ENCODE measurements around the gene SMIM36. TPM values are rescaled to one million over a fixed set of nuclear protein-coding genes. Genes with fewer than 3 reads are reported as not detected.
"Not testable (repeated sequence)": the region's sequence is repeated elsewhere in the genome, so short reads cannot be mapped to it uniquely, and the experiment has no call there.

SMIM36 gene
- total and polyA plus RNA-seq, 7 experiments from 2014 or later, result not detected

DNA sequence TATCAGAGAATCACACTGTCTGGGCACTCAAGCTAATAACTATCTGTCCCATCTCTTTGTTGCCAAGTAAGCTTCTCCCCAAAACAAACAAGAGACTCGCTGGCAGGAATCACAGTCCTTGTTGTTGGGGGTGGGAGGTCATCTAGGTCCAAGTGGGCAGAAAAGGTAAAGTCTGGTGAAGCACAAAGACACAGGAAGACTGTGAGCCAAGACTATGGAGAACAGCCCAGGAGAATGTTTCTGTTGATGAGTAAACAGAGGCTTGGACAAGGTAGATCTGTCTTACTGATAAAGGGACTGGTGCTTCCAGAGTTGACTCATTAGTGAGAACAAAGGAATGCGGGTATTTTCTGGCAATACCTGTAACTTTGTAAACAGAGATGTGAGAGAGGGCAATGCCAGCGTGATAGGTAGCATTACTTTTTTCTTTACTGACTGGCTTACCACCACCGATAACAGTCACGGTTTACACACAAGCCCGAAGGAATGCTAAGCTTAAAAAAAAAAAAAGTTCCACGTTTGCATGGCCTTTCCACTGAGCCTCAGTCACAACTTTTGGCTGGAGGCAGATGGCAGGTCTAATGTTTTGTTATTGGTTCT lies 78.1 kb downstream of the SMIM36 start:
- no peak overlapping the region for H3K4me3 ChIP-seq (ENCODE audit: low read length)
- ChIA-PET CTCF (no interaction called here), POLR2A (interaction anchor here (1.1 kb wide), 1 partner anchor 15 kb away, joined by 3 read pairs; no protein-coding TSS in a partner anchor)
- ATAC-seq (no peak), DNase-seq (no peak)
- H3K27me3 ChIP-seq (ENCODE audit: control insufficient read depth in 2 of 2, insufficient read depth in 2 of 2, low read length in 2 of 2), result no peaks in the 10 kb centered on the region
- intact Hi-C loops (cut with micrococcal nuclease), result no loop called here
- Mint-ChIP-seq H3K36me3 (no peaks in the 10 kb centered on the region), H3K27me3 (peaks cover 6 to 13% (median 11%) of the 10 kb centered on the region in 5 donors), H3K27ac (no peak overlapping the region), H3K4me1 (peaks cover 9 to 34% (median 12%) of the 10 kb centered on the region in 7 donors), H3K4me3 (no peak overlapping the region), H3K9me3 (peaks cover 0 to 5% (median 0%) of the 10 kb centered on the region in 11 donors)
- no peaks in the 10 kb centered on the region for H3K36me3 ChIP-seq (ENCODE audit: control insufficient read depth in 2 of 3, insufficient read depth in 3 of 3, low read length in 3 of 3)
- no peak overlapping the region for H3K27ac ChIP-seq (ENCODE audit: low read depth, low read length)
- H3K9me3 ChIP-seq (ENCODE audit: control insufficient read depth in 2 of 3, low read length in 3 of 3), result no peaks in the 10 kb centered on the region
- peaks cover 0 to 3% of the 10 kb centered on the region in 2 donors for H3K4me1 ChIP-seq (ENCODE audit: control insufficient read depth in 2 of 2, insufficient read depth in 2 of 2, low read length in 2 of 2)

GRCh38 chr17:55432358-55433028 lies 78.8 kb downstream of the SMIM36 start:
- Histone ChIP-seq H3K27me3 (ENCODE audit: control insufficient read depth in 2 of 2, insufficient read depth in 2 of 2, low read length in 2 of 2) (no peaks in the 10 kb centered on the region), H3K4me3 (ENCODE audit: low read length) (no peak overlapping the region), H3K27ac (ENCODE audit: low read depth, low read length) (no peak overlapping the region), H3K36me3 (ENCODE audit: control insufficient read depth in 2 of 3, insufficient read depth in 3 of 3, low read length in 3 of 3) (no peaks in the 10 kb centered on the region), H3K9me3 (ENCODE audit: control insufficient read depth in 2 of 3, low read length in 3 of 3) (no peaks in the 10 kb centered on the region), H3K4me1 (ENCODE audit: control insufficient read depth in 2 of 2, insufficient read depth in 2 of 2, low read length in 2 of 2) (peaks cover 0 to 3% of the 10 kb centered on the region in 2 donors)
- DNase-seq, result no peak
- peaks cover 7 to 9% (median 8%) of the 10 kb centered on the region in 5 donors for H3K27me3 Mint-ChIP-seq
- H3K27ac Mint-ChIP-seq, result no peak overlapping the region
- POLR2A ChIA-PET, result interaction anchor here (0.8 to 1.1 kb wide), 2 partner anchors 14 to 1175 kb away, joined by 3 read pairs; no protein-coding TSS in a partner anchor
- CTCF ChIA-PET, result no interaction called here
- H3K36me3 Mint-ChIP-seq, result no peaks in the 10 kb centered on the region
- no peak overlapping the region for H3K4me3 Mint-ChIP-seq
- ATAC-seq, result no peak
- intact Hi-C loops (cut with micrococcal nuclease), result no loop called here
- peaks cover 0 to 5% (median 0%) of the 10 kb centered on the region in 11 donors for H3K9me3 Mint-ChIP-seq
- peaks cover 9 to 32% (median 11%) of the 10 kb centered on the region in 7 donors for H3K4me1 Mint-ChIP-seq

- H3K36me3 ChIP-seq (ENCODE audit: control insufficient read depth in 2 of 3, insufficient read depth in 3 of 3, low read length in 3 of 3); DNase-seq; H3K4me3 ChIP-seq (ENCODE audit: low read length); H3K36me3 Mint-ChIP-seq; H3K4me1 ChIP-seq (ENCODE audit: control insufficient read depth in 2 of 2, insufficient read depth in 2 of 2, low read length in 2 of 2); H3K27me3 ChIP-seq (ENCODE audit: control insufficient read depth in 2 of 2, insufficient read depth in 2 of 2, low read length in 2 of 2); ATAC-seq; H3K27ac ChIP-seq (ENCODE audit: low read depth, low read length); H3K27ac Mint-ChIP-seq; H3K9me3 Mint-ChIP-seq; H3K9me3 ChIP-seq (ENCODE audit: control insufficient read depth in 2 of 3, low read length in 3 of 3); CTCF ChIA-PET; intact Hi-C loops (cut with micrococcal nuclease); H3K4me3 Mint-ChIP-seq: not testable (repeated sequence)
- peaks cover 9 to 29% (median 11%) of the 10 kb centered on the region in 7 donors for H3K4me1 Mint-ChIP-seq
- POLR2A ChIA-PET, result interaction anchor here (0.8 kb wide), 1 partner anchor 1176 kb away, joined by 3 read pairs; no protein-coding TSS in a partner anchor
- peaks cover 6 to 11% (median 7%) of the 10 kb centered on the region in 5 donors for H3K27me3 Mint-ChIP-seq
Measured at GRCh38 chr17:55431914-55432313, 79.3 kb downstream of the SMIM36 start.

DNA sequence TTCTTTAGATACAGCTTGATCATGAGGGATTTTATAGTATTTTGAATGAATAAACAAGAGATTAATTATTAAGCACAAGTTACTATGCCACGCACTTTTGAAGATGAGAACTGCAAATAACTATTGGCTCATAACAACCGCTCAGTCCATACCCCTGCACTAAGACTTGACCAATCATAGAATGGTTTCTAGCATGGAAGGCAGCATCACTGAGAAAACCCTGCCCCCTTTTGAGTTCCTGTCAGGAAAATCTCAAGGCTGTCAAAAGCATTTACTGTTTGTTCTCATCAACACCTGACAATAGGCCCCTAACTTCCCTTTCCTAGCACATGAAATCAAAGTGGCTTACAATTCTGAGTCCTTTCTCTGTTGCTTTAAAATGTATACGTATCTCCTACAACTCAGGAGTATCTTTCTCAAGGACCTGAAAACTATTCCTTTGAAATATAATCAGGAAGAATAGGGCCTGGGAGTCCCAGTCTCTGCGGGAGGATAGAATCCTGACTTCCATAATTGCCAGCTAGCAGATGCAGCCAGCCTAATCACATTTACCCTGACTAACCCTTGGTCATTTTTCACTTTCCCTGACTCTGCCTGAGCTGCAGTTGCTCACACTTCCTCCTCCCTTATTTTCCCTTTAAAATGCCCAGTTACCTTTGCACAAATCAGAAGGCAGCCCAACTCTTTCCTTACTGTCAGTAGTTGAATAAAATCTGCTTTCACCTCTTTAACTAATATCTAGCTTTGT lies 80.5 kb downstream of the SMIM36 start:
- DNase-seq, result no peak
- H3K9me3 ChIP-seq (ENCODE audit: control insufficient read depth in 2 of 3, low read length in 3 of 3), result no peaks in the 10 kb centered on the region
- Mint-ChIP-seq H3K9me3 (peaks cover 0 to 5% (median 0%) of the 10 kb centered on the region in 11 donors), H3K36me3 (no peaks in the 10 kb centered on the region), H3K27me3 (peaks cover 8 to 20% (median 14%) of the 10 kb centered on the region in 5 donors), H3K4me1 (peaks cover 9 to 26% (median 11%) of the 10 kb centered on the region in 7 donors), H3K4me3 (no peak overlapping the region), H3K27ac (no peak overlapping the region)
- intact Hi-C loops (cut with micrococcal nuclease), result no loop called here
- no peaks in the 10 kb centered on the region for H3K36me3 ChIP-seq (ENCODE audit: control insufficient read depth in 2 of 3, insufficient read depth in 3 of 3, low read length in 3 of 3)
- no peak overlapping the region for H3K4me3 ChIP-seq (ENCODE audit: low read length)
- CTCF ChIA-PET, result no interaction called here
- POLR2A ChIA-PET, result no interaction called here
- H3K27me3 ChIP-seq (ENCODE audit: control insufficient read depth in 2 of 2, insufficient read depth in 2 of 2, low read length in 2 of 2), result no peaks in the 10 kb centered on the region
- H3K27ac ChIP-seq (ENCODE audit: low read depth, low read length), result no peak overlapping the region
- H3K4me1 ChIP-seq (ENCODE audit: control insufficient read depth in 2 of 2, insufficient read depth in 2 of 2, low read length in 2 of 2), result peaks cover 0 to 3% of the 10 kb centered on the region in 2 donors
- ATAC-seq, result no peak

- Histone ChIP-seq H3K36me3 (ENCODE audit: control insufficient read depth in 2 of 3, insufficient read depth in 3 of 3, low read length in 3 of 3) (no peaks in the 10 kb centered on the region), H3K9me3 (ENCODE audit: control insufficient read depth in 2 of 3, low read length in 3 of 3) (no peaks in the 10 kb centered on the region), H3K4me1 (ENCODE audit: control insufficient read depth in 2 of 2, insufficient read depth in 2 of 2, low read length in 2 of 2) (peaks cover 0 to 3% of the 10 kb centered on the region in 2 donors), H3K27me3 (ENCODE audit: control insufficient read depth in 2 of 2, insufficient read depth in 2 of 2, low read length in 2 of 2) (no peaks in the 10 kb centered on the region), H3K4me3 (ENCODE audit: low read length) (no peak overlapping the region), H3K27ac (ENCODE audit: low read depth, low read length) (no peak overlapping the region)
- DNase-seq (no peak), ATAC-seq (no peak)
- intact Hi-C loops (cut with micrococcal nuclease), result loop anchor here in 1 of 2 donors (10.0 kb wide), 1 partner anchor 1827 kb away; the partner anchor contains the start of gene MSI2
- Mint-ChIP-seq H3K9me3 (peaks cover 0 to under 1% (median 0%) of the 10 kb centered on the region in 11 donors), H3K36me3 (no peaks in the 10 kb centered on the region), H3K4me1 (peaks cover 4 to 9% (median 6%) of the 10 kb centered on the region in 7 donors), H3K27ac (no peak overlapping the region), H3K4me3 (no peak overlapping the region), H3K27me3 (peaks cover 14 to 41% (median 26%) of the 10 kb centered on the region in 5 donors)
- POLR2A ChIA-PET, result no interaction called here
- CTCF ChIA-PET, result no interaction called here
Measured at GRCh38 chr17:55427587-55427882, 83.7 kb downstream of the SMIM36 start.

DNA sequence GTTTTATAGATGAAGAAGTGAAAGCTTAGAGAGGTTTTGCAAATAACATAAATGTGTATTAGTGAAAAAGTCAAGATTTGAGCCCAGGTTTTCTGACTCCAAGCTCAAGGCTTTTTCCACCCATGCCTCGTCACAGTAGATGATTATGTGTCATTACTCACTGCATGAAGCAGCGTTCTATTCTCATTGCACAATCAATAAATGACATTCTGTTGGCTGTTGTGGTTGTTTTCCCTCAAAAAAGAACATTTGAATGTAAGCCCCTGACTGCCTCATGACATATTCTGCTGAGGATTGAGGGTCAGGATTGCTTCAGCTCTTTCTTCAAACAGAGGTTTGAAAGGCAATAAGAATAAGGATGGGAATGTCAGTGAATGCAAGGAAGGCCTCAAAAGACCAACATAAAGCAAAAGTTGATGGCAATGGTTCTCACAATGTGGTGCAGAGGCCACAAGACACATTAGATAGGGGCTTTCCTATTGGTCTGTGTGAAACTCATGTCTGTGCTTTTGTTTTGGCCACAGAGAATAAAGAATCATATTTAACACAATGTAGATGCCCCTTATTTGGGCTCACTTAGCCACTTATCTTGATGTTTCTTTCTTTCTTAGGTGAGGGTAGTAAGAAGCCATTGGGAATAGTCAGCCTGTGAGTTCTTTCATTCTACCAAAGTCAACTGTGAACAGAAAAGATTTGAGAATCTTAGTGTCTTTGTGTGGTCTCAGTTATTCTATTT lies 84.2 kb downstream of the SMIM36 start:
- H3K36me3 ChIP-seq (ENCODE audit: control insufficient read depth in 2 of 3, insufficient read depth in 3 of 3, low read length in 3 of 3), result no peaks in the 10 kb centered on the region
- no peaks in the 10 kb centered on the region for H3K9me3 Mint-ChIP-seq
- no peaks in the 10 kb centered on the region for H3K36me3 Mint-ChIP-seq
- POLR2A ChIA-PET, result interaction anchor here (0.7 kb wide), 1 partner anchor 8 kb away, joined by 4 read pairs; no protein-coding TSS in a partner anchor
- no peaks in the 10 kb centered on the region for H3K9me3 ChIP-seq (ENCODE audit: control insufficient read depth in 2 of 3, low read length in 3 of 3)
- peaks cover 14 to 43% (median 26%) of the 10 kb centered on the region in 5 donors for H3K27me3 Mint-ChIP-seq
- H3K27ac ChIP-seq (ENCODE audit: low read depth, low read length), result no peak overlapping the region
- H3K4me3 Mint-ChIP-seq, result no peak overlapping the region
- H3K27ac Mint-ChIP-seq, result no peak overlapping the region
- peaks cover 0 to 3% of the 10 kb centered on the region in 2 donors for H3K4me1 ChIP-seq (ENCODE audit: control insufficient read depth in 2 of 2, insufficient read depth in 2 of 2, low read length in 2 of 2)
- ATAC-seq (no peak), DNase-seq (no peak)
- H3K4me3 ChIP-seq (ENCODE audit: low read length), result no peak overlapping the region
- intact Hi-C loops (cut with micrococcal nuclease), result loop anchor here in 1 of 2 donors (10.0 kb wide), 1 partner anchor 1828 kb away; the partner anchor contains the start of gene MSI2
- CTCF ChIA-PET, result no interaction called here
- peaks cover 0 to 7% (median 4%) of the 10 kb centered on the region in 7 donors for H3K4me1 Mint-ChIP-seq
- no peaks in the 10 kb centered on the region for H3K27me3 ChIP-seq (ENCODE audit: control insufficient read depth in 2 of 2, insufficient read depth in 2 of 2, low read length in 2 of 2)
